Small intestine (tissue), 7 donors: ENCODE measurements around the gene TIFAB. TPM values are rescaled to one million over a fixed set of nuclear protein-coding genes. Genes with fewer than 3 reads are reported as not detected.

Source experiments
- DNase-seq, 2 donors: peaks; one replicate each; pipeline versions ENCODE4 v3.0.0 to v3.0.0-alpha.2; 2013
- FAIRE-seq: peaks from 2 replicates; lab custom pipeline; 2012; peaks lifted over from hg19 to GRCh38; lab: Jason Lieb, UNC
- H3K27ac ChIP-seq, 3 donors: one replicate each; pipeline ENCODE4 v1.5.1; 2013; ENCODE audit warnings: low read length in 2 of 3, mild to moderate bottlenecking in 2 of 3, control low read depth in 1 of 3, inconsistent platforms in 1 of 3, low read depth in 1 of 3, moderate library complexity in 1 of 3
- H3K27me3 ChIP-seq, 3 donors: one replicate each; pipeline ENCODE4 v1.6.1; 2013; ENCODE audit warnings: low read length in 3 of 3, inconsistent platforms in 1 of 3; ENCODE audit not compliant: control insufficient read depth in 3 of 3, insufficient read depth in 3 of 3
- H3K36me3 ChIP-seq, 3 donors: one replicate each; pipeline ENCODE4 v1.6.1; 2013; ENCODE audit warnings: low read length in 3 of 3, inconsistent platforms in 1 of 3, low read depth in 1 of 3, mild to moderate bottlenecking in 1 of 3, moderate library complexity in 1 of 3; ENCODE audit not compliant: control insufficient read depth in 3 of 3, insufficient read depth in 2 of 3
- H3K4me1 ChIP-seq, 3 donors: one replicate each; pipeline ENCODE4 v1.6.1; 2013; ENCODE audit warnings: low read length in 2 of 3, inconsistent platforms in 1 of 3, low read depth in 1 of 3, mild to moderate bottlenecking in 1 of 3, moderate library complexity in 1 of 3; ENCODE audit not compliant: control insufficient read depth in 3 of 3, insufficient read depth in 2 of 3
- H3K4me3 ChIP-seq, 3 donors: one replicate each; pipeline ENCODE4 v1.5.1; 2013; ENCODE audit warnings: low read length in 3 of 3, control low read depth in 1 of 3, inconsistent platforms in 1 of 3, low read depth in 1 of 3, mild to moderate bottlenecking in 1 of 3, moderate library complexity in 1 of 3
- H3K9me3 ChIP-seq, 2 donors: one replicate each; pipeline ENCODE4 v1.6.1; 2013; ENCODE audit warnings: low read depth in 1 of 2, low read length in 1 of 2; ENCODE audit not compliant: control insufficient read depth in 2 of 2, insufficient read depth in 1 of 2
- WGBS, 3 donors: extraction: QIAGEN DNeasy Blood & Tissue Kit; methylation state at CpG; one replicate each; pipeline ENCODE4 v1.1.7; 2013; 5-methylcytosine and 5-hydroxymethylcytosine counted together
- polyA plus RNA-seq, 4 donors: library from polyadenylated mRNA; stranded (reverse) in 3 of 4; unstranded in 1 of 4; fragments of 200-250 nt in 3 of 4; fragments of 120-200 nt in 1 of 4; gene quantifications; one replicate each; pipeline versions ENCODE4 v1.2.1 to v1.2.3, GENCODE V29; 2013
- donor health status: healthy with polysubstance abuse.
- donor health status: control.
- donor health status: control.
- donor health status: Bipolar disorder and iron deficiency.
- donor health status: healthy.

TIFAB gene
- polyA plus RNA-seq, 4 donors: 0.07 to 1.4 (median 0.27) TPM; not detected in 1

GRCh38 chr5:135450336-135450735 lies 1.8 kb downstream of the TIFAB start:
- Histone ChIP-seq H3K9me3 (no peaks in the 10 kb centered on the region), H3K36me3 (no peaks in the 10 kb centered on the region), H3K27me3 (peaks cover 0 to 6% (median 0%) of the 10 kb centered on the region in 3 donors), H3K4me3 (no peak overlapping the region), H3K27ac (no peak overlapping the region), H3K4me1 (no peaks in the 10 kb centered on the region)
- FAIRE-seq (no peak), DNase-seq (no peak)
- WGBS, 3 donors: 67 to 86% (median 77%) methylated on average over 3 of the region's 3 CpGs

DNA sequence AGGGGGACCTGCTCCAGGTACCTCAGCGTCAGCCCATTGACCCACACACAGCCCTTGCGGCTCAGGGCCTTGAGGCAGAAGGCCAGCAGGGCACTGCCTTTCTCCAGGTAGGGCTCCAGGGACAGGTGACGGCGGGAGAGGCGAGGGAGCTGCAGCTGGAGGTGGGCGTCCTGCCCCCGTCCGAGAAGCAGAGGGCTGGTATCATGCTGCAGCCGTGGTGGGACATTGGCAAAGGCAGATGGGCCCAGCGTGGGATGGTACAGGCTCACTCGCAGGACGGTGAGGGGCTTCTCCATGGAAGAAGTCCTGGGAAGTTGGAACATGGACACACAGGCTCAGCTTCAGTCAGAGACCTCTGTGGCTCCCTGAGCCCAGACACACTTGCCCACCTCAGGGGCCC lies 2.5 kb downstream of the TIFAB start:
- no peak for DNase-seq
- WGBS, 3 donors: 86 to 97% (median 94%) methylated on average over 11 to 12 of the region's 12 CpGs
- Histone ChIP-seq H3K36me3 (no peaks in the 10 kb centered on the region), H3K4me3 (no peak overlapping the region), H3K27me3 (peaks cover 0 to 6% (median 0%) of the 10 kb centered on the region in 3 donors), H3K27ac (no peak overlapping the region), H3K4me1 (no peaks in the 10 kb centered on the region), H3K9me3 (no peaks in the 10 kb centered on the region)
- FAIRE-seq: no peak

DNA sequence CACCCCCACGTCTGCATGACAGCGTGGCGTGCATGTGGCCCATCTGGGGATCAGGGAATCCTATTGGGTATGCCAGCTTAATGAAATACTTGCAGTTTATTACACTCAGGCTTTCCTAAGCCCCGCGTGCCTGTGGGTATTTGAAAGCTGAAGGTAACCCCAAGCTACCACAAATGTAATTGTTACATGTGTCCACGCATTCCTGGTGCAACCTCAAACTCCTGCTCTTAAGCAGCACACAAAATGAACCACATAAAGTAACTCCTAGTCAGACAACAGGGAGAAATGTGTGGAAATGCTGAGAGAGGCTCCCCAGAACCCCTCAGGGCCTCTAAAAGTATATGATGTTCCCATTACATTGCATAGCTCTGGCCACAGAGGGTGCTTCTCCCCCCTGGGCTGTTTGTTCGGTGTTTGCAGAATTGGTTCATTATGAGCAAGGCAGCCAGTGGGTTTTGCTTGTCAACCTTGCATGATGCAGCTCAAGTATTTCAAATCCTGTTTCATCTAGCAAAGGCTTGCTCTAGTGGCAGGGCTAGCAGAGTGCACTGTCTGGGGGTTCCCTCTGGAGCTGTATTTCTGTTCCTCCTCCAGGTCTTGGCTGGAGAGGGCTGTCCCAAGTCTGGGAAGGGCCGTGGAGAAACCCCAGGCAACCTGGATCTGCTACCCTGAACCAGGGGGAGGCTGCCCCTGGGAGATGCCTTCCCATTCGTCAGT lies 3.2 kb downstream of the TIFAB start:
- FAIRE-seq (no peak), DNase-seq (no peak)
- Histone ChIP-seq H3K9me3 (no peaks in the 10 kb centered on the region), H3K36me3 (no peaks in the 10 kb centered on the region), H3K27me3 (peaks cover 0 to 6% (median 0%) of the 10 kb centered on the region in 3 donors), H3K27ac (no peak overlapping the region), H3K4me1 (no peaks in the 10 kb centered on the region), H3K4me3 (no peak overlapping the region)
- WGBS, 3 donors: 83 to 89% (median 83%) methylated on average over 9 of the region's 9 CpGs

GRCh38 chr5:135448071-135448739 lies 3.9 kb downstream of the TIFAB start:
- Histone ChIP-seq H3K4me1 (no peaks in the 10 kb centered on the region), H3K4me3 (no peak overlapping the region), H3K36me3 (no peaks in the 10 kb centered on the region), H3K27me3 (peaks cover 0 to 6% (median 0%) of the 10 kb centered on the region in 3 donors), H3K27ac (no peak overlapping the region), H3K9me3 (no peaks in the 10 kb centered on the region)
- no peak for FAIRE-seq
- no peak for DNase-seq
- 58 to 75% (median 75%) methylated on average over 9 of the region's 9 CpGs for WGBS, 3 donors

DNA sequence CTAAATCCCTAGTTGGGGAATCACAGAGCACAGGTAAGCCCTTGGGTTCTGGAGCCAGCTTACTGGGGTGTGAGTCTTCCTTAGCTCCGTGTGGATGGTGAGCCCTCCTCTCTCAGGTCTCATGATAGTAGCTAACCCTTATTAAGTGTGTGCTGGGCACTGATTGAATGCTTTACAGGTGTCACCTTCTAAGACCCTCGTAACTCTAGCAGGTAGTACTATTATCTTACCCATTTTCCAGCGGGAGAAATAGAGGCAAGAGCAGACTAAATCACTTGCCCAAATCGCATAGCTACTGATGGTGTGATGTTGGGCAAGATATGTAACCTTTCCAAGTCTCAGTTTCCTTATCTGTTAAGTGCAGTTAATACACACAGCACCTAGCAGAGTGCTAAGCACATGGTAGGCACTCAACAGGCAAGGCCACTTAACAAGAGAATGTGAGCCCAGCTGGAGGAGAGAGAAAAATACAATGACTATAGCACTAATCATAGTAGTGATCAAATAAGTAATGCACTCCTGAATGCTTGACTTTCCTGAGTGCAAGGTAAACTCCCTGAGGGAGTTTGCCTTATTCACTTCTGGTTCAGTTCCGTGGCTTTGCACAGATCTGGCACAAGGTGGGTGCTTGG lies 4.7 kb downstream of the TIFAB start, which contains the start of gene DCANP1:
Gene DCANP1, minus strand, starts transcription at position 51 of the 632 bp plus-strand sequence. CDS start 240 bp downstream, outside the sequence.
- Histone ChIP-seq H3K4me1 (no peaks in the 10 kb centered on the region), H3K4me3 (no peak within 1 kb of the TSS), H3K36me3 (no peaks in the 10 kb centered on the region), H3K27me3 (peaks cover 0 to 4% (median 0%) of the 10 kb centered on the region in 3 donors), H3K9me3 (no peaks in the 10 kb centered on the region), H3K27ac (no peak within 1 kb of the TSS)
- 80 to 85% (median 83%) methylated on average over 5 of the region's 5 CpGs for WGBS, 3 donors
- FAIRE-seq (no peak), DNase-seq (no peak)

- FAIRE-seq: no peak
- WGBS, 3 donors: 64 to 75% (median 66%) methylated on average over 7 of the region's 7 CpGs
Measured at GRCh38 chr5:135446615-135447014, 5.5 kb downstream of the TIFAB start.

GRCh38 chr5:135446206-135446605 lies 5.9 kb downstream of the TIFAB start:
- H3K4me1 ChIP-seq: no peaks in the 10 kb centered on the region
- FAIRE-seq: no peak
- DNase-seq: no peak
- no peaks in the 10 kb centered on the region for H3K36me3 ChIP-seq
- H3K4me3 ChIP-seq: no peak overlapping the region
- 89 to 90% (median 89%) methylated on average over 9 of the region's 9 CpGs for WGBS, 3 donors
- no peak overlapping the region for H3K27ac ChIP-seq
- peaks cover 0 to 2% (median 0%) of the 10 kb centered on the region in 3 donors for H3K27me3 ChIP-seq
- no peaks in the 10 kb centered on the region for H3K9me3 ChIP-seq

More at GRCh38 chr5:135446615-135447014, 5.5 kb downstream of the TIFAB start:
- H3K36me3 ChIP-seq: no peaks in the 10 kb centered on the region
- no peaks in the 10 kb centered on the region for H3K4me1 ChIP-seq
- no peaks in the 10 kb centered on the region for H3K9me3 ChIP-seq
- no peak overlapping the region for H3K4me3 ChIP-seq
- H3K27ac ChIP-seq: no peak overlapping the region
- peaks cover 0 to 2% (median 0%) of the 10 kb centered on the region in 3 donors for H3K27me3 ChIP-seq
- no peak for DNase-seq

- DNase-seq (no peak), FAIRE-seq (no peak)
- Histone ChIP-seq H3K4me1 (no peaks in the 10 kb centered on the region), H3K36me3 (no peaks in the 10 kb centered on the region), H3K4me3 (no peak overlapping the region), H3K27ac (no peak overlapping the region), H3K9me3 (no peaks in the 10 kb centered on the region), H3K27me3 (peaks cover 0 to 2% (median 0%) of the 10 kb centered on the region in 3 donors)
- 84 to 92% (median 87%) methylated on average over 14 of the region's 14 CpGs for WGBS, 3 donors
Measured at GRCh38 chr5:135445306-135445985, 6.7 kb downstream of the TIFAB start.
